Measurements from ENCODE around the gene SCGB1A1.

DNA sequence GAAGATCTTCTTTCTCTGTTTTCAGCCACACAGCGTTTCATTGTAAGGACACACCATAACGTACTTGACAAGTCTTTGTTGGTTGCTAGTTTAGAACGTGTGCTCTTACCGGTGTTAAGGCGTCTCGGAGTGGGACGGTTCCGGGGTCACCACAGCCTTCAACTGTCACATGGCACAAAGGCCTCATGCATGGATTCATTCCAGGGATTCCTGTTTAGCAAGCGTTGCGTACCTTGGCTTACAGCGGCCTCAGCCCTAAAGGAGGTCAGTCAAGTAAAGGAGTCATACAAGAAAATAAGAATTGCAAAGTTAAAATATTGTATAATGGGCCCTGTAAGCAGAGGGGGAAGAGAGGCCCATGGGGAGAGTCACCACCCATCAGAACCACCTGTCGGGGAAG is 2.2 kb upstream of the SCGB1A1 start:
- no peak for TF ChIP-seq POLR2A (IDR thresholded peaks at IDR 0.05)
- no peak for TF ChIP-seq CTCF (IDR thresholded peaks at IDR 0.05)
